K562 (cell line): ENCODE measurements around the gene C2. TPM values are rescaled to one million over a fixed set of nuclear protein-coding genes. Genes with fewer than 3 reads are reported as not detected.

Experiments used
- ATAC-seq: fragments of 200-7000 bp; cut with Tn5 transposase; 3 replicates; pipeline ENCODE4 v1.9.1; 2020; ENCODE audit warnings: moderate library complexity
- BruUV-seq: library from RNA; stranded (reverse); fragments of 400-500 nt; replicated peaks from 2 replicates; lab custom pipeline; 2021; lab: Mats Ljungman, UMichigan
- CTCF ChIA-PET: fragments of 300-600 bp; formaldehyde crosslinking; extraction: SDS; loops from one replicate; lab custom pipeline; 2021; ENCODE audit warnings: low intra/inter-chr PET ratio; lab: Yijun Ruan, JAX
- POLR2A ChIA-PET: fragments of 300-600, 350-650 bp; sonication (Branson Sonifier 250); formaldehyde crosslinking; extraction: SDS; loops from one replicate; lab custom pipeline; 2021; ENCODE audit warnings: antibody characterized with exemption, inconsistent platforms; lab: Yijun Ruan, JAX
- DNase-seq, 4 experiments: peaks; one replicate each; pipeline versions ENCODE4 v3.0.0 to v3.0.0-alpha.2; 2011 to 2018; ENCODE audit warnings: low spot score in 3 of 4, mixed read lengths in 3 of 4; ENCODE audit errors: extremely low read depth in 1 of 4
- FAIRE-seq: peaks from 2 replicates; lab custom pipeline; 2011; peaks lifted over from hg19 to GRCh38; lab: Jason Lieb, UNC
- H2AFZ ChIP-seq: 2 replicates; pipeline ENCODE4 v1.6.0; 2011; ENCODE audit warnings: low read depth, low read length, control low read depth, inconsistent platforms
- H3K27ac ChIP-seq: fragments of 200-600 bp; 3 replicates; pipeline ENCODE4 v1.8.0; 2011; ENCODE audit warnings: low read depth, mild to moderate bottlenecking, control low read depth, inconsistent platforms, low read length, moderate library complexity, mixed read lengths; ENCODE audit errors: extremely low read depth
- H3K27me3 ChIP-seq, 2 experiments: fragments of 300-600 bp in 1 of 2; 2 replicates in 1 of 2; 3 replicates in 1 of 2; pipeline versions ENCODE4 v1.6.0 to v1.8.0; 2011; ENCODE audit warnings: inconsistent platforms in 2 of 2, low read length in 2 of 2, mild to moderate bottlenecking in 1 of 2, mixed read lengths in 1 of 2, moderate library complexity in 1 of 2; ENCODE audit not compliant: control insufficient read depth in 2 of 2, insufficient read depth in 2 of 2
- H3K36me3 ChIP-seq: fragments of 300-600 bp; 3 replicates; pipeline ENCODE4 v1.8.0; 2011; ENCODE audit warnings: mild to moderate bottlenecking, low read length, inconsistent platforms; ENCODE audit not compliant: control insufficient read depth, insufficient read depth
- H3K4me1 ChIP-seq, 2 experiments: fragments of 200-600 bp in 1 of 2; replicated peaks in 1 of 2; 2 replicates in 1 of 2; 3 replicates in 1 of 2; pipeline versions ENCODE4 v1.5.1 to v1.8.0; 2011; ENCODE audit warnings: inconsistent platforms in 2 of 2, low read length in 2 of 2, mild to moderate bottlenecking in 1 of 2, mixed read lengths in 1 of 2, moderate library complexity in 1 of 2; ENCODE audit not compliant: control insufficient read depth in 2 of 2, insufficient read depth in 2 of 2
- H3K4me2 ChIP-seq: 2 replicates; pipeline ENCODE4 v1.6.1; 2011; ENCODE audit warnings: low read length, control low read depth, inconsistent platforms, mixed read lengths; ENCODE audit not compliant: insufficient read depth
- H3K4me3 ChIP-seq: fragments of 200-600 bp; sonication (generic), shearing (Covaris generic); 2 replicates; pipeline ENCODE4 v1.5.1; 2016; ENCODE audit warnings: control low read depth, inconsistent platforms
- H3K79me2 ChIP-seq: fragments of 200-600 bp; 3 replicates; pipeline ENCODE4 v1.8.0; 2011; ENCODE audit warnings: low read length, inconsistent platforms; ENCODE audit not compliant: control insufficient read depth, insufficient read depth
- H3K9ac ChIP-seq, 2 experiments: 2 replicates each; pipeline versions ENCODE4 v1.6.0 to v1.6.1; 2011; ENCODE audit warnings: low read depth in 2 of 2, low read length in 2 of 2, control low read depth in 1 of 2, inconsistent platforms in 1 of 2, mild to moderate bottlenecking in 1 of 2, mixed read lengths in 1 of 2; ENCODE audit not compliant: insufficient read depth in 1 of 2
- H3K9me1 ChIP-seq: one replicate; pipeline ENCODE4 v1.6.0; 2011; ENCODE audit warnings: inconsistent platforms, mild to moderate bottlenecking, low read length, moderate library complexity; ENCODE audit not compliant: control insufficient read depth, insufficient read depth
- H3K9me3 ChIP-seq: replicated peaks from 2 replicates; pipeline ENCODE4 v1.5.1; 2011; ENCODE audit warnings: low read depth, low read length, inconsistent platforms; ENCODE audit not compliant: control insufficient read depth, insufficient read depth
- H4K20me1 ChIP-seq: replicated peaks from 2 replicates; pipeline ENCODE4 v1.6.1; 2011; ENCODE audit warnings: low read length, inconsistent platforms, mixed read lengths; ENCODE audit not compliant: control insufficient read depth, insufficient read depth
- IRF2 ChIP-seq: sonication (generic); formaldehyde crosslinking; IDR thresholded peaks from 2 replicates; pipeline ENCODE4 v1.8.1; 2022; ENCODE audit warnings: mild to moderate bottlenecking, missing genetic modification reagents
- POLR2G ChIP-seq: fragments of 200-400 bp; formaldehyde crosslinking; IDR thresholded peaks from 2 replicates; pipeline ENCODE4 v1.6.1; 2017; ENCODE audit warnings: low read depth, mild to moderate bottlenecking, antibody characterized with exemption, low read length, moderate library complexity
- SIRT6 ChIP-seq: IDR thresholded peaks from one replicate; pipeline ENCODE4 v1.6.1; 2012; ENCODE audit warnings: low read depth, mild to moderate bottlenecking, control low read depth, inconsistent platforms, low read length, moderate library complexity
- STAT6 ChIP-seq: sonication (generic); formaldehyde crosslinking; IDR thresholded peaks from 2 replicates; pipeline ENCODE4 v1.8.1; 2023; ENCODE audit warnings: mild to moderate bottlenecking, missing genetic modification reagents
- ZBTB33 ChIP-seq: sonication (generic); formaldehyde crosslinking; IDR thresholded peaks from 2 replicates; pipeline ENCODE4 v1.8.1; 2023; ENCODE audit warnings: mild to moderate bottlenecking, missing genetic modification reagents
- WGBS: fragments of 100-300 bp; shearing (Covaris generic); methylation state at CpG from one replicate; pipeline ENCODE4 v1.1.6; 2016; ENCODE audit warnings: low coverage, mixed read lengths; ENCODE audit not compliant: insufficient coverage; ENCODE audit errors: missing lambda C conversion rate; 5-methylcytosine and 5-hydroxymethylcytosine counted together
- in situ Hi-C: fragments of 300-500 bp; cut with MboI; formaldehyde crosslinking; loops from 4 replicates; pipeline ENCODE4 v1.15.0; 2018; ENCODE audit warnings: inconsistent platforms, mixed read lengths
- intact Hi-C: fragments of 100-400 bp; cut with micrococcal nuclease; formaldehyde crosslinking; loops from 2 replicates; pipeline ENCODE4 v1.14.2; 2022
- polyA plus RNA-seq, 8 experiments: library from polyadenylated mRNA; depleted of rRNA in 4 of 8; stranded (reverse) in 5 of 8; unstranded in 3 of 8; fragments of >200 nt; fragmentation: Nextera tagmentation in 2 of 8; fragmentation: Illumina TruSeq in 1 of 8; extraction: Ambion mirVana in 2 of 8; extraction: Trizol in 1 of 8; gene quantifications; 2 replicates each; pipeline versions ENCODE4 v1.2.1 to v1.2.3, GENCODE V29; 2011 to 2014; ENCODE audit warnings: inconsistent platforms in 1 of 8, missing spikeins in 1 of 8
- total RNA-seq, 7 experiments: library from RNA; depleted of rRNA in 6 of 7; stranded (reverse); fragments of >200 nt in 6 of 7; fragmentation: Illumina TruSeq in 2 of 7; extraction: Trizol in 2 of 7; gene quantifications; 2 replicates each; pipeline versions ENCODE4 v1.2.1 to v1.2.3, GENCODE V29; 2011 to 2021; ENCODE audit warnings: low replicate concordance in 1 of 7

Gene C2
- total and polyA plus RNA-seq, 9 of the 15 experiments (the other 6 are each of a cell fraction or from before 2014, with no cell fraction given), result 0.05 to 1.1 (median 0.39) TPM; not detected in 1

GRCh38 chr6:31886541-31886991 is 41.0 kb upstream of the C2 start:
- TF ChIP-seq ZBTB33 (no peak), IRF2 (CRISPR knock-in tag) (0 out of 2 replicates have a peak, but pooled peaks have one; percentile 50), SIRT6 (no peak), STAT6 (no peak), POLR2G (0 out of 2 replicates have a peak, but pooled peaks have one; percentile 31)
- Histone ChIP-seq H3K27me3 (no peaks in the 10 kb centered on the region), H3K79me2 (no peaks in the 10 kb centered on the region), H3K27ac (no peak overlapping the region), H4K20me1 (no peaks in the 10 kb centered on the region), H2AFZ (no peak overlapping the region), H3K4me2 (no peak overlapping the region), H3K9me1 (no peaks in the 10 kb centered on the region), H3K36me3 (peaks cover 89% of the 10 kb centered on the region; the same call in 2 of the 3 replicates), H3K4me1 (peaks cover 0 to 29% of the 10 kb centered on the region in 2 experiments; a peak in 1 of 5 replicates), H3K9ac (peak overlapping the region in 1 of 2 experiments; percentile 30; a peak in 2 of 4 replicates), H3K9me3 (no peaks in the 10 kb centered on the region), H3K4me3 (no peak overlapping the region)
- DNase-seq, result no peak
- CTCF ChIA-PET, result no interaction called here
- WGBS, result 95% methylated on average over 16 of the region's 18 CpGs
- intact Hi-C loops (no loop called here), in situ Hi-C loops (no loop called here)
- BruUV-seq, result no TSS peak
- FAIRE-seq, result no peak
- POLR2A ChIA-PET, result no interaction called here
- no peak for ATAC-seq
